WTC11 (cell line): ENCODE measurements around the gene CHAT. TPM values are rescaled to one million over a fixed set of nuclear protein-coding genes. Genes with fewer than 3 reads are reported as not detected.

Experiments used
- ATAC-seq: fragments of 200-7000 bp; cut with Tn5 transposase; 2 replicates; pipeline ENCODE4 v1.10.0; 2021; ENCODE audit warnings: mild to moderate bottlenecking, moderate library complexity
- CTCF ChIA-PET: fragments of 300-600 bp; sonication (Branson Sonifier 250); formaldehyde crosslinking; loops from one replicate; lab custom pipeline; 2021; ENCODE audit warnings: antibody characterized with exemption; lab: Charles Lee
- POLR2A ChIA-PET: fragments of 350-600 bp; sonication (Branson Sonifier 250); formaldehyde crosslinking; loops from one replicate; lab custom pipeline; 2021; ENCODE audit warnings: antibody characterized with exemption; lab: Charles Lee
- DNase-seq: peaks from one replicate; pipeline ENCODE4 v3.0.0; 2021; ENCODE audit warnings: low spot score
- H3K27ac Mint-ChIP-seq: 2 replicates; pipeline ENCODE4 v1.8.0; 2021; ENCODE audit warnings: mixed read lengths
- H3K27me3 Mint-ChIP-seq: 2 replicates; pipeline ENCODE4 v1.8.0; 2021; ENCODE audit warnings: low read depth, mild to moderate bottlenecking, moderate library complexity, mixed read lengths
- H3K36me3 Mint-ChIP-seq: 2 replicates; pipeline ENCODE4 v1.8.0; 2021; ENCODE audit warnings: mixed read lengths
- H3K4me1 Mint-ChIP-seq: 2 replicates; pipeline ENCODE4 v1.8.0; 2022; ENCODE audit warnings: mixed read lengths
- H3K4me3 Mint-ChIP-seq: 2 replicates; pipeline ENCODE4 v1.8.0; 2021; ENCODE audit warnings: mild to moderate bottlenecking, moderate library complexity, mixed read lengths
- H3K9me3 Mint-ChIP-seq: 2 replicates; pipeline ENCODE4 v1.8.0; 2021; ENCODE audit warnings: mixed read lengths
- ELF4 ChIP-seq: sonication (generic); formaldehyde crosslinking; IDR thresholded peaks from 2 replicates; pipeline ENCODE4 v1.8.1; 2022; ENCODE audit warnings: low read depth, mild to moderate bottlenecking, moderate library complexity, missing genetic modification reagents
- ESRRA ChIP-seq: sonication (generic); formaldehyde crosslinking; IDR thresholded peaks from 2 replicates; pipeline ENCODE4 v1.8.1; 2022; ENCODE audit warnings: mild to moderate bottlenecking, missing genetic modification reagents, borderline replicate concordance
- FOXJ3 ChIP-seq: sonication (generic); formaldehyde crosslinking; IDR thresholded peaks from 2 replicates; pipeline ENCODE4 v1.9.0; 2021; ENCODE audit warnings: missing genetic modification reagents, mild to moderate bottlenecking, borderline replicate concordance
- GRHL2 ChIP-seq: fragments of 250-450 bp; sonication (Bioruptor Pico); IDR thresholded peaks from 2 replicates; pipeline ENCODE4 v1.8.0; 2022; ENCODE audit warnings: mild to moderate bottlenecking, moderate library complexity; ENCODE audit not compliant: insufficient replicate concordance, severe bottlenecking
- JUN ChIP-seq: sonication (generic); formaldehyde crosslinking; IDR thresholded peaks from 2 replicates; pipeline ENCODE4 v1.8.0; 2023; ENCODE audit warnings: mild to moderate bottlenecking, missing genetic modification reagents
- MXD4 ChIP-seq: fragments of 250-450 bp; sonication (Bioruptor Pico); IDR thresholded peaks from 2 replicates; pipeline ENCODE4 v1.8.0; 2021; ENCODE audit warnings: mild to moderate bottlenecking, moderate library complexity, borderline replicate concordance
- NFE2L1 ChIP-seq: sonication (generic); formaldehyde crosslinking; IDR thresholded peaks from 2 replicates; pipeline ENCODE4 v1.8.1; 2023; ENCODE audit warnings: missing genetic modification reagents
- NFYB ChIP-seq: sonication (generic); formaldehyde crosslinking; conservative IDR thresholded peaks from 2 replicates; pipeline ENCODE4 v1.8.0; 2022; ENCODE audit warnings: low read depth, missing genetic modification reagents
- NR2C2 ChIP-seq: sonication (generic); formaldehyde crosslinking; IDR thresholded peaks from 2 replicates; pipeline ENCODE4 v1.8.0; 2022; ENCODE audit warnings: mild to moderate bottlenecking, missing genetic modification reagents
- SMAD3 ChIP-seq: sonication (generic); formaldehyde crosslinking; IDR thresholded peaks from 2 replicates; pipeline ENCODE4 v1.8.0; 2022; ENCODE audit warnings: missing genetic modification reagents, mild to moderate bottlenecking, borderline replicate concordance
- TCF7 ChIP-seq: sonication (generic); formaldehyde crosslinking; IDR thresholded peaks from 2 replicates; pipeline ENCODE4 v1.8.0; 2022; ENCODE audit warnings: mild to moderate bottlenecking, low read depth, missing genetic modification reagents, moderate library complexity
- TP53 ChIP-seq: sonication (generic); formaldehyde crosslinking; IDR thresholded peaks from 2 replicates; pipeline ENCODE4 v1.8.1; 2023; ENCODE audit warnings: mild to moderate bottlenecking, missing genetic modification reagents
- ZBTB21 ChIP-seq: sonication (generic); formaldehyde crosslinking; IDR thresholded peaks from 2 replicates; pipeline ENCODE4 v1.8.1; 2023; ENCODE audit warnings: mild to moderate bottlenecking, missing genetic modification reagents, borderline replicate concordance
- ZNF219 ChIP-seq: sonication (generic); formaldehyde crosslinking; IDR thresholded peaks from 2 replicates; pipeline ENCODE4 v1.8.0; 2023; ENCODE audit warnings: missing genetic modification reagents, mild to moderate bottlenecking, borderline replicate concordance
- ZNF232 ChIP-seq: sonication (generic); formaldehyde crosslinking; IDR thresholded peaks from 2 replicates; pipeline ENCODE4 v1.8.0; 2022; ENCODE audit warnings: mild to moderate bottlenecking, missing genetic modification reagents
- ZNF416 ChIP-seq: fragments of 250-450 bp; sonication (Bioruptor Pico); IDR thresholded peaks from 2 replicates; pipeline ENCODE4 v1.9.0; 2021; ENCODE audit warnings: mild to moderate bottlenecking, inconsistent platforms
- ZNF425 ChIP-seq: fragments of 250-450 bp; sonication (Bioruptor Pico); conservative IDR thresholded peaks from 2 replicates; pipeline ENCODE4 v1.9.0; 2021; ENCODE audit warnings: mild to moderate bottlenecking
- total RNA-seq: library from RNA; stranded (reverse); gene quantifications from 3 replicates; pipeline ENCODE4 v1.2.3, GENCODE V29; 2021
- TF ChIP-seq, protein P1 (sequence below): sonication (generic); formaldehyde crosslinking; conservative IDR thresholded peaks from 2 replicates; pipeline ENCODE4 v1.8.1; 2023; ENCODE audit warnings: mild to moderate bottlenecking, low read depth, missing genetic modification reagents, moderate library complexity
- TF ChIP-seq, protein P2 (sequence below): fragments of 250-450 bp; sonication (Bioruptor Pico); IDR thresholded peaks from 2 replicates; pipeline ENCODE4 v1.9.0; 2021; ENCODE audit warnings: moderate library complexity, mild to moderate bottlenecking, inconsistent platforms, borderline replicate concordance

CHAT gene
- total RNA-seq, 1 experiment from 2014 or later = not detected

GRCh38 chr10:49649294-49649693 is 35.5 kb downstream of the CHAT start:
- ChIA-PET POLR2A (interaction anchor here (0.6 kb wide), 1 partner anchor 15 kb away, joined by 3 read pairs; no protein-coding TSS in a partner anchor), CTCF (interaction anchor here (0.5 to 1.8 kb wide), 8 partner anchors 13 to 105 kb away, joined by 3 to 7 read pairs (median 4); no protein-coding TSS in a partner anchor)
- H3K36me3 Mint-ChIP-seq = no peaks in the 10 kb centered on the region
- DNase-seq = peak; percentile 59
- peaks cover 20% of the 10 kb centered on the region for H3K27me3 Mint-ChIP-seq
- peaks cover 14% of the 10 kb centered on the region for H3K4me1 Mint-ChIP-seq
- H3K27ac Mint-ChIP-seq = no peak overlapping the region
- H3K4me3 Mint-ChIP-seq = peak overlapping the region; percentile 6; the same call in 1 of the 2 replicates
- H3K9me3 Mint-ChIP-seq = no peaks in the 10 kb centered on the region
- TF ChIP-seq NR2C2 (CRISPR knock-in tag) (no peak), NFYB (CRISPR knock-in tag) (no peak), GRHL2 (CRISPR knock-in tag) (no peak), TCF7 (CRISPR knock-in tag) (no peak)
- TF ChIP-seq, protein P1, sequence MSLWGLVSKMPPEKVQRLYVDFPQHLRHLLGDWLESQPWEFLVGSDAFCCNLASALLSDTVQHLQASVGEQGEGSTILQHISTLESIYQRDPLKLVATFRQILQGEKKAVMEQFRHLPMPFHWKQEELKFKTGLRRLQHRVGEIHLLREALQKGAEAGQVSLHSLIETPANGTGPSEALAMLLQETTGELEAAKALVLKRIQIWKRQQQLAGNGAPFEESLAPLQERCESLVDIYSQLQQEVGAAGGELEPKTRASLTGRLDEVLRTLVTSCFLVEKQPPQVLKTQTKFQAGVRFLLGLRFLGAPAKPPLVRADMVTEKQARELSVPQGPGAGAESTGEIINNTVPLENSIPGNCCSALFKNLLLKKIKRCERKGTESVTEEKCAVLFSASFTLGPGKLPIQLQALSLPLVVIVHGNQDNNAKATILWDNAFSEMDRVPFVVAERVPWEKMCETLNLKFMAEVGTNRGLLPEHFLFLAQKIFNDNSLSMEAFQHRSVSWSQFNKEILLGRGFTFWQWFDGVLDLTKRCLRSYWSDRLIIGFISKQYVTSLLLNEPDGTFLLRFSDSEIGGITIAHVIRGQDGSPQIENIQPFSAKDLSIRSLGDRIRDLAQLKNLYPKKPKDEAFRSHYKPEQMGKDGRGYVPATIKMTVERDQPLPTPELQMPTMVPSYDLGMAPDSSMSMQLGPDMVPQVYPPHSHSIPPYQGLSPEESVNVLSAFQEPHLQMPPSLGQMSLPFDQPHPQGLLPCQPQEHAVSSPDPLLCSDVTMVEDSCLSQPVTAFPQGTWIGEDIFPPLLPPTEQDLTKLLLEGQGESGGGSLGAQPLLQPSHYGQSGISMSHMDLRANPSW (CRISPR knock-in tag) = no peak
- ATAC-seq = peak; percentile 74

GRCh38 chr10:49649936-49650723 is 36.3 kb downstream of the CHAT start:
- Mint-ChIP-seq H3K36me3 (no peaks in the 10 kb centered on the region), H3K27ac (no peak overlapping the region), H3K4me1 (peaks cover 14% of the 10 kb centered on the region), H3K9me3 (no peaks in the 10 kb centered on the region), H3K4me3 (no peak overlapping the region), H3K27me3 (peaks cover 18% of the 10 kb centered on the region)
- CTCF ChIA-PET = interaction anchor here (0.7 to 1.8 kb wide), 6 partner anchors 12 to 94 kb away, joined by 3 to 7 read pairs (median 4); no protein-coding TSS in a partner anchor
- POLR2A ChIA-PET = interaction anchor here (0.6 to 1.2 kb wide), 2 partner anchors 15 to 16 kb away, joined by 3 read pairs; no protein-coding TSS in a partner anchor
- DNase-seq = no peak
- ATAC-seq = no peak
- TF ChIP-seq ELF4 (CRISPR knock-in tag) = no peak
- TF ChIP-seq TP53 = no peak

GRCh38 chr10:49650724-49651034 is 36.8 kb downstream of the CHAT start:
- POLR2A ChIA-PET = interaction anchor here (1.2 kb wide), 1 partner anchor 14 kb away, joined by 3 read pairs; no protein-coding TSS in a partner anchor
- ATAC-seq = no peak
- H3K4me3 Mint-ChIP-seq = no peak overlapping the region
- peaks cover 18% of the 10 kb centered on the region for H3K27me3 Mint-ChIP-seq
- H3K36me3 Mint-ChIP-seq = no peaks in the 10 kb centered on the region
- TF ChIP-seq FOXJ3 (no peak), ZNF219 (CRISPR knock-in tag) (no peak), SMAD3 (CRISPR knock-in tag) (no peak)
- TF ChIP-seq, all 79 proteins: peak for 0
- peaks cover 14% of the 10 kb centered on the region for H3K4me1 Mint-ChIP-seq
- no peak for DNase-seq
- no peak overlapping the region for H3K27ac Mint-ChIP-seq
- CTCF ChIA-PET = no interaction called here
- no peaks in the 10 kb centered on the region for H3K9me3 Mint-ChIP-seq

DNA sequence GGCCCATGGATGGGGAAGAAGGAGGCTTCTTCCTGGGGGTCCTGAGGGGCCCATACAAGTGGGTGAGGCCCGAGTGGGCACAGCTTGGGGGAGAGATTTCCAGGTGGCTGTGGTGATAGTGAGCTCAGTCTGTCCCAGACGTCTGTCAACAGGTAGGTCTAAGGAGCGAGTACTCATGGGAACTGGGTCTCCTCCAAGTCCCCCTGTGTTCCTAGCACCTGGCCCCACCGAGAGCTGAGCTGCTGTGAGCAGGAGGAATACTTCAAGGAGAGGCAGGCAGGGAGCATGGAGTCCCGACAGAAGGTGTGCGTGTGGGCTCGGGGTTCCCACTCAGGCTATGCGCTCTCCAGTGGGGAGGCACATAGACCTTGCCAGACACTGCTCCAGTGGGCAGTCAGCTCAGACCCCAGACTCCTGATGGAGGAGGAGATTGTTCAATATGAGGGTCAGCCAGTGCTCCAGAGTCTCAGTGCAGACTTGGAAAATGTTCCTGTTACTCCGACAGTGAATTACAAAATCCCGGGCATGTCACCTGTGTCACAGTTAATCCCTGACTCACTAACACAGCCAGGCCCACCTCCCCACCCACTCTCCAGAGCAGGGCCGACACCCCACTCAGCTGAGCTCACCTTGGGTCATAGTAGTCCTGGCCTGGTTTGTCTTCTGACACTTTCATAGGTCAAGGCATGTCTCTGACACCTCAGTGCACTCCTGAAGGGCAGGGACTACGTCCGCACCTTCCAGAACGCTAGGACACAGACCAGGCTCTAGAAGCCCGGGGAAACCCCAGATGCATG is 37.4 kb downstream of the CHAT start:
- no peaks in the 10 kb centered on the region for H3K9me3 Mint-ChIP-seq
- H3K27ac Mint-ChIP-seq = no peak overlapping the region
- peaks cover 14% of the 10 kb centered on the region for H3K4me1 Mint-ChIP-seq
- POLR2A ChIA-PET = interaction anchor here (1.2 kb wide), 1 partner anchor 14 kb away, joined by 3 read pairs; no protein-coding TSS in a partner anchor
- no peak for DNase-seq
- no peak for ATAC-seq
- CTCF ChIA-PET = no interaction called here
- H3K4me3 Mint-ChIP-seq = no peak overlapping the region
- H3K27me3 Mint-ChIP-seq = peaks cover 18% of the 10 kb centered on the region
- no peaks in the 10 kb centered on the region for H3K36me3 Mint-ChIP-seq
- TF ChIP-seq, protein P2, sequence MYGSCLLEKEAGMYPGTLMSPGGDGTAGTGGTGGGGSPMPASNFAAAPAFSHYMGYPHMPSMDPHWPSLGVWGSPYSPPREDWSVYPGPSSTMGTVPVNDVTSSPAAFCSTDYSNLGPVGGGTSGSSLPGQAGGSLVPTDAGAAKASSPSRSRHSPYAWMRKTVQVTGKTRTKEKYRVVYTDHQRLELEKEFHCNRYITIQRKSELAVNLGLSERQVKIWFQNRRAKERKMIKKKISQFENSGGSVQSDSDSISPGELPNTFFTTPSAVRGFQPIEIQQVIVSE (CRISPR knock-in tag) = no peak
- TF ChIP-seq ZNF232 = no peak
- TF ChIP-seq ZBTB21 (CRISPR knock-in tag) = no peak
- TF ChIP-seq MXD4 = no peak
- no peak for TF ChIP-seq ZNF416 (CRISPR knock-in tag)
- TF ChIP-seq NFE2L1 (CRISPR knock-in tag) = no peak
- no peak for TF ChIP-seq ZNF425 (CRISPR knock-in tag)
- TF ChIP-seq ESRRA = no peak
- no peak for TF ChIP-seq JUN (CRISPR knock-in tag)
- no peak for TF ChIP-seq TP53
